ENCODE data around the gene CORIN.

- TF ChIP-seq POLR2AphosphoS5 (IDR thresholded peaks at IDR 0.05; ENCODE audit: low read depth, low read length): no peak
- no peak for TF ChIP-seq POLR2A (IDR thresholded peaks at IDR 0.05; ENCODE audit: low read depth, low read length)
- TF ChIP-seq SPI1 (IDR thresholded peaks at IDR 0.05; ENCODE audit: low read depth, low read length): no peak
- TF ChIP-seq TAF1 (IDR thresholded peaks at IDR 0.05; ENCODE audit: low read depth, low read length): no peak
- TF ChIP-seq PAX5 (IDR thresholded peaks at IDR 0.05; ENCODE audit: insufficient read depth, low read length, severe bottlenecking): no peak
- no peak for TF ChIP-seq POU2F2 (IDR thresholded peaks at IDR 0.05; ENCODE audit: low read depth, low read length)
These were observed 141.0 kb downstream of the CORIN start for GRCh38 chr4:47696823-47697222.

All from GM12891 (cell line).